Activated CD4-positive, alpha-beta T cell treated with anti-CD3 and anti-CD28 coated beads for 1 hour (primary cell): Measurements from ENCODE around the gene ZNF888.
"Not testable (repeated sequence)": the region's sequence is repeated elsewhere in the genome, so short reads cannot be mapped to it uniquely, and the experiment has no call there.

Experiments used
- DNase-seq: peaks from one replicate; pipeline ENCODE4 v3.0.0-alpha.2; 2020

The ZNF888 gene

DNA sequence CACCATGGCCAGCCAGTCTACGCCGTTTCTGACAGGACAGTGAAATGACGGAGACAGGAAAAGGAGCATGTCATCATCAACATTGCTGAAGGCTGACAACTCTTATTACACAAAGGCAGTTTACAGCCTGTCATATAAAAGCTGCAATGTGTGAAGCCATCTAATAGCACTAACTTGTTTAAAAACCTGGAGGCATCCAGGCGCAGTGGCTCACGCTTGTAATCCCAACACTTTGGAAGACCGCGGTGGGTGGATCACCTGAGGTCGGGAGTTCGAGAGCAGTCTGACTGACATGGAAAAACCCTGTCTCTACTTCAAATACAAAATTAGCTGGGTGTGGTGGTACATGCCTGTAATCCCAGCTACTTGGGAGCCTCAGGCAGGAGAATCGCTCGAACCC lies 55.2 kb downstream of the ZNF888 start:
- DNase-seq, result not testable (repeated sequence)

DNA sequence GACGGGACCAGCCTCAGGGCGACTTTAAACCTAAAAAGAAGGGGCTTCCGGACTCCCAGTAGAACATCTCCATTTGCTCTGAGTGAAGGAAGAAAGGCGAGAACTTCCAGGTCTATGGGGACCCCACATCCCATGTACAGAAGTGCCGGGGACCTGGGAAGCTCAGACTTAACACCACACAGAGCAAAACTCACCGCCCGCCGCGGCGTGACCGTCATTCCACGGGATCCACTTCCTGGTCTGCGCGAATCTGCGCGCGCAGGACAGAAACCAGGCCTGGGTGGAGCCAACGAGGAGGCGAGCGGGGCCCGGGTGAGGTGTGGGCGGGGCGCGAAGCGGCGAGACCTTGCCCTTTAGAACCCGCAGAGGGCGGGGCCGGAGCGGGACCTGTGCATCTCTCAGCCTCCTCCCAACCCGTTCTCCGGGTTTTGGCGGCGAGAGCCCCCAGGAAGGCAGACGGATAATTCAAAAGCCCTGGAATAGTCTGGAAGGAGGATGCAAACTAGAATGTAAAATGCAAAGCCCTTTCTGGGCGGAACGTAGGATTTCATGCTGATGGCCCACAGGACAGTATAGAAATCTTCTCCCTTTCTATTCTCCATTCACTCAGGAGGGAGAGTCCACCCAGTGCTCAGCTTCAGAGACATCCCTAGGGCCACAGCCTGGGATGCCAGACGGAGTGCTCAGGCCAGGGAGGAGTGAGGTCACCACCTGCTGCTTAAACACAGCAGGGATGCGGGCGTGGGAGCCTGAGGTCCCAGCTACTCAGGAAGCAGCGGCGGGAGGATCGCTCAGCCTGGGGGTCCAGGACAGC lies 65.6 kb downstream of the ZNF888 start, which contains the start of gene ZNF468:
ZNF468 (minus strand) TSS at position 242 of the 814 bp plus-strand sequence. CDS start 3,347 bp downstream, outside the sequence.
- DNase-seq, result peak; percentile 52

DNA sequence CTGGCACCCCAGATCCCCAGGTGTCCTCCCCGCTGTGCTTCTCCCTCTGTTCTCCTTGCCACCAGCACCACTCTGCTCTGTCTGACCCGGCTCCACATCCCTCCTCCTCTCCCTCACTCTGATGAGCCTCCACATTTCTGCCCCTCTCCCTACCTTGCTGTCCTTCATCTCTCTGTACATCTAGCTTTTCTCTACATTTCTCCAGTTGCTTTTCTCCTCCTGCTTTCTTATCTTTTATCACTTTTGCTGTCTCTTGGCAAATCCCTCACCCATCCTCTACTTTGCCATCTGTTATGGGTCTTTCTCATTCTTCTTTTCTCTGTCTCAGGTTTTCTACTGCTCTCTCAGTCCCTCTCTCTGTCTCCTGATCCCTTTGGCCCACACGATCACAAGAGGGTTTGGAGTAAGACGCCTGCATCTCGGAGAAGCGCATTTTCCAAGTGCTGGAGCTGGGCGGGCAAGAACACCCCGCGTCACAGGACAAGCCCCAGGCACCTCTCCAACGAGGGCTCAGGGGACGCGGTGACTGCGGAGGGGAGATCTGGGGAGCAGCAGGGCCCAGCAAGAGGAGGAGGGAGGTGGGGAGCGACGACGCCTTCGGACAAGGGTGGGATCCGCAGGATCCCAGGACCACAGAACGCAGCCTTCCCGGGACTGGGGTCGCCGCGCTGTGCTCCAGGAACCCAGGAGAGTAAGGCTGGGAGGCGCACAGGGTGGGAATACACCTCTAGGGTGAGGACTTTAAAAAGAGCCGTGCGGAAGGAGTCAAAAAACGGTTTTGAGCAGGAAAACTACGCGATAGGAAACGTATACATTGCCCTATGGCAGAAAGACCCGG lies 66.5 kb downstream of the ZNF888 start:
- DNase-seq, result not testable (repeated sequence)
